HK-2 (cell line): ENCODE data around the gene DEGS1.
"Not testable (repeated sequence)": the region's sequence is repeated elsewhere in the genome, so short reads cannot be mapped to it uniquely, and the experiment has no call there.

Experiments used
- DNase-seq: peaks from one replicate; pipeline ENCODE4 v3.0.0-alpha.2; 2018; ENCODE audit not compliant: unreplicated experiment

DEGS1 gene

DNA sequence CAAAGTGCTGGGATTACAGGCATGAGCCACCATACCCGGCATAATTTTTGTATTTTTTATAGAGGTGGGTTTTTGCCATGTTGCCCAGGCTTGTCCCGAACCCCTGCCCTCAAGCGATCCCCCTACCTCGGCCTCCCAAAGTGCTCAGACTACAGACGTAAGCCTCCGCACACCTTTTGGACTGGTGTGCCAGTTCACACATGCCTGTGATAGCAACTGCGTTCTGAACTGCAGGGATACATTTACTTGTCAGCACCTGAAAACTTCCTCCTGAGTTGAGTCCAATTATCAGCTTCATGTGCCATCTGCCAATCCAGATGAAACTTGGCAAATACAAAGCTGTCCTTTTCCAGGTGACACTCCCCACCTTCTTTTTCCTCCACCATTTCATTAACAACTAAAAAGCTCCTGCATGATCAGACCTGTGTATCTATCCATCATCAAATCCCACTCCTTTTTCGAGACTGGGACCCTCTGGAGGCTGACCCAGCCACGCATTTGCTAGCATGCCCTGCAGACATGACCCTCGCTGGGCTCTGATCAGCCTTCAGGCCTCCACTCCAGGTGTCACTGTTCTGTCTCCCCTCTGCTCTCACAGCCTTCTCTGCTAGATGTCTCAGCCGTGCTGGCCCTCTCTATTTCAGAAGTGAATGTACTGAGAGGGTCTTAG lies 2.1 kb upstream of the DEGS1 start:
- no peak for DNase-seq

DNA sequence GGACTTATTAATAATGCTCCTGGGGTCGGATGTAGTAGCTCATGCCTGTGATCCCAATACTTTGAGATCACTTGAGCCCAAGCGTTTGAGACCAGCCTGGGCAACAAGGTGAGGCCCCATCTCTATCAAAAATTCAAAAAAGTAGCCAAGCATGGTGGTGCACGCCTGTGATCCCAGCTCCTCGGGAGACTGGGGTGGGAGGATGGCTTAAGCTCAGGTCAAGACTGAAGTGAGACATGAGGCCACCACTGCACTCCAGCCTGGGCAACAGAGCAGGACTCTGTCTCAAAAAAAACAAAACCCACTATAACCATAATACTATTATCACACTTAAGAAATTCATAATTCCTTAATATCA lies 1.6 kb upstream of the DEGS1 start:
- DNase-seq, result no peak

DNA sequence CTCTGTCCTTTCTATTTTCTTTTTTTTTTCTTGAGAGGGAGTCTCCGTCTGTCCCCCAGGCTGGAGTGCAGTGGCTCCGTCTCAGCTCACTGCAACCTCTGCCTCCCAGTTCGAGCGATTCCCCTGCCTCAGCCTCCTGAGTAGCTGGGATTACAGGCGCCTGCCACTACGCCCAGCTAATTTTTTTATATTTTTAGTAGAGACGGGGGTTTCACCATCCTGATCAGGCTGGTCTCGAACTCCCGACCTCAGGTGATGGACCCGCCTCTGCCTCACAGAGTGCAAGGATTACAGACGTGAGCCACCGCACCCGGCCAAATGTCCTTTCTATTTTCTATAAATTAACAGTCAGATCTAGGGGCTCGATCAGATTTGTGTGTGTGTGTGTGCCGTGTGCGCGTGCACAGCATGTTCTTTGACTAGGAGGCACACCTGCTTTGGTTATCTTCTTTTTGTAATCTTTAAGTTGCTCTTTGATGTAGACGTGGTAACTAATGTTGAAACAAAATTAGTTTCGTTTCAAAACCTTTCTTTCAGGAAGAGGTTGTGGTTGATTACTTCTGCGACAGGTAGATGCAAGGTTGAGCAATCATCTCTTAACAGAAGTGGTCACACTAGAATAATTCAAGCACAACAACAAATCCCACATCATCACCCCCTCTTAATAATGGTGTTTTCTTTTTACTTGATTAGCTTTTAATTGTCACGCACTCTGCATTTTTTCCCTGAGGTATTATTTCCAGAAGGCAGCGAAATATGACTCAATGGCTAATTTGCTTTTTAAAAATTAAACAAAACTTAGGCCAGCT lies 779 bp upstream of the DEGS1 start:
- DNase-seq, result peak; percentile 23

- peak; percentile 80 for DNase-seq
Measured at GRCh38 chr1:224183591-224184312, 712 bp downstream of the DEGS1 start.

- DNase-seq, result no peak
Measured at GRCh38 chr1:224185208-224185607, 2.2 kb downstream of the DEGS1 start.

DNA sequence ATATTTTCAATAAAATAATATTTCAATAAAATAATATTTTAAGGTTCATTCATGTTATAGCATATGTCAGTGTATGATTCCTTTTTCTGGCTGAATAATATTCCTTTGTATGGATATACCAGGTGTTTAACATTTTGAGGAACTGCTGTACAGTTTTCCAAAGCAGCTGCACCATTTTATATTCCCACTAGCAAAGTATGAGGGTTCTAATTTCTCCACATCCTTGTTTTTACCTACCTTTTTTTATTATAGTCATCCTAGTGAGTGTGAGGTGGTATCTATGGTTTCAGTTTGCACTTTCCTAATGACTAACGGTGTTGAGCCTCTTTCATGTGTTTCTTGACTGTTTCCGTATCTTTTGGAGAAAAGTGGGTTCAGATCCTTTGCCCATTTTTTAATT lies 5.2 kb downstream of the DEGS1 start:
- no peak for DNase-seq

GRCh38 chr1:224189561-224189960 lies 6.5 kb downstream of the DEGS1 start:
- DNase-seq, result no peak

GRCh38 chr1:224192082-224192788 lies 9.2 kb downstream of the DEGS1 start:
- DNase-seq, result no peak

GRCh38 chr1:224193319-224193966 lies 10.4 kb downstream of the DEGS1 start:
- no peak for DNase-seq

DNA sequence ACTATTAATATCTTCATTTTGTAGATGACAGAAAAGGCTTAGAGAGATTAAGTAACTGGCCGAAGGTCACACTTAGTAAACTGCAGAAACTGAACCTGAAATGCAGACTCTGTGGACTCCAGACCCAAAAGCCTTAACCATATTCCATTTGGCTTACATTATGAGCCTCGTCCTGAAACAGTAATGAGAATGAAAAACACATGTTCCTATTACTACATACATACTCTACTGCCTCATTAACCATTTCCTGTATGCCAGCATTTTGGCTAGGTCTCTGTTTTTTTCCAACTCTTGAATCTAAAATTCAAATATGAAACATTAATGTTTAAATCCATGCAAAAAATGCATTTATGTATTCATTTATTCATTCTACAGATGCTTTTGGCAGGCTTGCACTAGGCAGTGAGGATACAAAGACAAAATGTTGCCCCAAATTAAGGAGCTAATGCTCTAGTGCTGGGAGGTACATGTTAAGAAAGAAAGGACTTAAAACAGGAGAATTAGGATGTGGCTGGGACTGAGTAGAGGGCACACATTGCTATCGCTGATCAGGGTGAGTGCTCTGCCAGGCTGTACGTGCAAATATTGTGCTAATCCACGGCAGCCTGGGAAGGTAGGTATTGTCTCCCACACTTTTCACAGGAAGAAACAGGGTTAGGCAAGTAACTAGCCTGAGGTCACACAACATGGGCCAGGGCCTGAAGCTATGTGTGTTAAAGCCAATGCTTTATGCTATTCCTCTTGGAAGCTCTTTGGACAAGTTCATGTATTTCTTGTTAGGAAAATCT lies 14.0 kb downstream of the DEGS1 start:
- no peak for DNase-seq

- no peak for DNase-seq
Measured at GRCh38 chr1:224198572-224198971, 15.5 kb downstream of the DEGS1 start.

DNA sequence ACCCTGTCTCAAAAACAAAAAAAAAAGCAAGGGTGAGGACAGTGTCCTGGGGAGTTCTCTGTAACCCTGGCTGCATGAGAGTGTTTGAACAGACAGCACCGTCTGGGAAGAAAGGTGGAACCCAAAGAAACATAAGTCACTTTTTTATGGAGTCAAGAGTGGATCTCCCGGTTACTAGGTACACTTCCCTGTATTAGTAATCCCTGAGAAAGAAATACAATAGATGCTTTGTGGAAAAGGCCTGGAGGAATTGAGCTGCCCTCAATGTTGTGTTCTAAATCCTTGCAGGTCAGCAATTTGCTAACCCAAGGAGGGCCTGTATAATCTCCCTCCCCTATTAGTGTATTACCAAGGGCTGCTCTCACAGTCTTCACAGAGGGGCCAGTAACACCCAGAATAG lies 16.6 kb downstream of the DEGS1 start:
- DNase-seq, result no peak

DNA sequence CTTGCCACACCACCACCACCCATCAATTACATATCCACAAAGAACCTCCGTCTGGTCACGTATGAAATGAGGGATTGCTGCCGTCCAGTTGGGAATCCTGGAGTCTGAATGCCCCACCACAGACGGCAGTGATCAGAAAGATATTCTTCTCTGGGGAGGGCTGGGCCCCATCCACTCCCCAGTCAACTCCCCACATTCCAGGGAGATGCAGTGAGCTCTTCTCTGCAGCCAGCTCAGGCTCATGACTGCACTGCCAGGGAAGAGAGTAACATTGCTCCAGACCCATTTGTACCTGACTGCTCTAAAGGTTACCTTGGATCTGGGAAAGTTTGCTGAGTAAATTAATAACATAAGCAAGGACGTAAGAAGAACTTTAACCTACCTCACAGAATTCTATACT lies 18.3 kb downstream of the DEGS1 start:
- DNase-seq, result no peak

DNA sequence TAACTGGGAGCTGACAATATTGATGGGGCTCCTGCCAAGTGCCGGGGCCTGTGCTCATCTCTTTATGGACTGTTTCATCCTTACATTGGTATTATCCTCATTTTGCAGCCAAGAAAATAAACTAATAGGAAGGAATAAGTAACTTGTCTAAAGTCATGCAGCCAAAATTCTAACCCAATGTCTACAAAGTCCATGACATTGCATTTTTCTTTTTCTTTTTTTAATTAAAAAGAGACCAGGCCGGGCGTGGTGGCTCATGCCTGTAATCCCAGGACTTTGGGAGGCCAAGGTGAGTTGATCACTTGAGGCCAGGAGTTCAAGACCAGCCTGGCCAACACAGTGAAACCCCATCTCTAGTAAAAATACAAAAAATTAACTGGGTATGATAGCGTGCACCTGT lies 18.8 kb downstream of the DEGS1 start:
- no peak for DNase-seq

DNA sequence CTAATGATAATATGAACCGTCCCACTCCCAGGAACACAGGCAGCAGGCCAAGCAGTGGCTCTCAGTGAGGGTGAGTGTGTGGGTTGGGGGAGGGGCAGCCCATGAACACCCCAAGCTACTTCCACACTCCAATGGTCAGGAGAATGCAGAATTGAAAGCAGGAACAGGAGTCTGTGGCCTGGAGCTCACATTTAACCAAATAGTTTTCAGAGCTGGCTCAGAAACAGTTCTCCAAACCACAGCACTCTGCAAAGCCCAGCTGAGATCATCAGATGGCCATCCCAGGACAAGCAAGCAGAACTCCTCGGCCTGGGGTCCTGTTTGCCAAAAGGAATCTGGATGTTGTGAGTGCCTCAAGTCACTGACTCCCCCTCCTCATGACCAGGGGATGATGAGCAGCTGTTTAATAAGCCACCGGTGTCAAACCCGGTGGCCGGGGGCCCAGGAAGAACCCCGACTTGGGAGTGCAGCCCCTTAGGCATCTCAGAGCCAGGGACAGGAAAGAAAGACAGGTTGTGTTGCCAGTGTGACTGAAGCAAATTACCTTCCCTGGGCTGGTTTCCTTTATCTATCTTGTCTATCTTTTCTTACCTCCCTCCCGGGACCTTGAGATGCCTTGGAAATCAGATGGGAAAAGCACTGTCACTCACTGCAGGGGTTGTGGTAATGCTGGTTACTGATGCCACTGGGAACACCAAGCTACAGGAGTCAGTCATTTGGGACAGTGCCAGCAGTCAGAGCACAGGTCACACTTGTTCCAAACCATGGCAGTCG lies 20.4 kb downstream of the DEGS1 start:
- DNase-seq, result peak; percentile 89

GRCh38 chr1:224205438-224205840 lies 22.4 kb downstream of the DEGS1 start:
- DNase-seq, result peak; percentile 57

GRCh38 chr1:224205931-224206538 lies 23.0 kb downstream of the DEGS1 start:
- not testable (repeated sequence) for DNase-seq

DNA sequence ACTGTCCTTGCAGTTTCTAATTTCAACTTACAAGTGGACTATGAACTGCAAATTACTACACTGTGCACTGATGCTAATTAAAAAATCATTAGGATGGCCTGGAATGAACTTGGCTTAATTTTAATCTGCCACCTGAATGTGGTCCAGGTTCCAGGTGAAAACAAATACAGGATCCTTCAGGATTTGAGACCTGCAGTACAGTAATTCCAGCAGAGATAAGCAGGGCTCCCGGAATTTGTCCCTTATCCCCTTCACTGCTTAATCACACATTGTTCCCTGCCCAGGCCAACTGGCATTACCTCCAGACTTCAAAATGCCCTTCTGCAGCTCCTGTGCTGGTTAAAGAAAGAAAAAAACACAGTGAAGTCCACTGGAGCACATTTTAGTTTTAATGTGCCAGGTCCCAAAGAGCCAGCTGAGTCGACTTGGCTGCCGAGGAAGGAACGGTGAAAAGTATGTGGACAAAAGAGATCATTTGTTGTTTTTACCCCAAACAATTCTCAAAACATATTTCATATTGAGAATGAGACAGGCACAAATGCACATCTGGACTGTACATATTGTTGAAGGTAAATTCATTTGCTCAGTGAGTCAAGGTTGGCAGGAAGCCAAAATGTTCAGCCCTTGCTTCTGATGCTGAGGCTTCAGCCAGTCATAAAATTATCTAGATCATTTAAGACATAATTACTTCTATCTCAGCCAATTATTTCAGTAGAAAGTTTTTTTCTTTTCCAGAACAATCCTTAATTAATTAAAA lies 28.3 kb downstream of the DEGS1 start:
- DNase-seq, result no peak

GRCh38 chr1:224212618-224213061 lies 29.6 kb downstream of the DEGS1 start:
- no peak for DNase-seq
